Kidney (tissue), 14 donors: ENCODE results near the gene PNMA8C. TPM values are rescaled to one million over a fixed set of nuclear protein-coding genes. Genes with fewer than 3 reads are reported as not detected.

ENCODE experiments used
- DNase-seq, 5 donors: peaks; one replicate each; pipeline ENCODE4 v3.0.0-alpha.2; 2013 to 2020
- FAIRE-seq: peaks from 2 replicates; lab custom pipeline; 2012; peaks lifted over from hg19 to GRCh38; lab: Jason Lieb, UNC
- H3K27ac ChIP-seq, 2 donors: one replicate each; pipeline ENCODE4 v1.7.0; 2013; ENCODE audit warnings: low read depth in 2 of 2, low read length in 2 of 2, inconsistent platforms in 1 of 2
- H3K27me3 ChIP-seq: one replicate; pipeline ENCODE4 v1.7.1; 2013; ENCODE audit warnings: low read length, inconsistent platforms; ENCODE audit not compliant: control insufficient read depth, insufficient read depth
- H3K36me3 ChIP-seq, 3 donors: one replicate each; pipeline versions ENCODE4 v1.7.0 to v1.7.1; 2013; ENCODE audit warnings: low read length in 3 of 3, control low read depth in 1 of 3, inconsistent platforms in 1 of 3; ENCODE audit not compliant: insufficient read depth in 3 of 3, control insufficient read depth in 2 of 3
- H3K4me1 ChIP-seq, 3 donors: one replicate each; pipeline versions ENCODE4 v1.7.0 to v1.7.1; 2013; ENCODE audit warnings: low read length in 3 of 3, inconsistent platforms in 1 of 3, low read depth in 1 of 3; ENCODE audit not compliant: control insufficient read depth in 2 of 3, insufficient read depth in 2 of 3
- H3K4me3 ChIP-seq, 3 donors: one replicate each; pipeline versions ENCODE4 v1.7.0 to v1.8.1; 2013; ENCODE audit warnings: low read length in 3 of 3, control low read depth in 1 of 3, inconsistent platforms in 1 of 3
- H3K9ac ChIP-seq, 3 donors: one replicate each; pipeline versions ENCODE4 v1.7.0 to v1.7.1; 2013; ENCODE audit warnings: low read length in 3 of 3, control low read depth in 1 of 3, inconsistent platforms in 1 of 3
- H3K9me3 ChIP-seq, 3 donors: one replicate each; pipeline versions ENCODE4 v1.7.0 to v1.7.1; 2013; ENCODE audit warnings: low read length in 3 of 3, control low read depth in 1 of 3, inconsistent platforms in 1 of 3; ENCODE audit not compliant: control insufficient read depth in 2 of 3, insufficient read depth in 1 of 3
- CTCF ChIP-seq: IDR thresholded peaks from 3 replicates; pipeline ENCODE4 v1.5.1; 2012; ENCODE audit warnings: mild to moderate bottlenecking, moderate library complexity, borderline replicate concordance; ENCODE audit not compliant: insufficient read depth; ENCODE audit errors: extremely low read depth
- intact Hi-C: fragments of 100-400 bp; cut with DNase I; formaldehyde crosslinking; loops from one replicate; pipeline ENCODE4 v1.11.1; 2022
- polyA plus RNA-seq: library from polyadenylated mRNA; stranded (reverse); fragments of 350-450 nt; fragmentation: Illumina TruSeq; extraction: RNeasy Lipid Tissue Mini Kit (QIAGEN cat#74804); gene quantifications from one replicate; pipeline ENCODE4 v1.2.3, GENCODE V29; 2014; ENCODE audit warnings: low read depth, low replicate concordance; ENCODE audit not compliant: insufficient read depth
- total RNA-seq: library from RNA; stranded (reverse); fragmentation: NEBNext Ultra II Directional; extraction: Animal tissue kit (Norgen Biotek cat#: 25700); gene quantifications from one replicate; pipeline ENCODE4 v1.2.1, GENCODE V29; 2021
- donor health status: control.
- donor health status: control.
- donor health status: control.
- donor health status: control.
- donor health status: control.
- donor health status: DM: yes; HTN: yes; CAD: no.
- donor health status: Normal renal cell carcinoma (clear cell type).

PNMA8C gene
- total and polyA plus RNA-seq, 2 donors from 2014 or later: 0.09 TPM

GRCh38 chr19:46472592-46472991 is 43.9 kb upstream of the PNMA8C start:
- intact Hi-C loops: no loop called here
- Histone ChIP-seq H3K4me3 (no peak overlapping the region), H3K27ac (no peak overlapping the region), H3K9me3 (no peaks in the 10 kb centered on the region), H3K36me3 (no peaks in the 10 kb centered on the region), H3K4me1 (peaks cover 0 to 6% (median 5%) of the 10 kb centered on the region in 3 donors), H3K27me3 (no peaks in the 10 kb centered on the region), H3K9ac (no peak overlapping the region)
- TF ChIP-seq CTCF: no peak
- DNase-seq: no peak
- no peak for FAIRE-seq

- Histone ChIP-seq H3K4me1 (peaks cover 0 to 6% (median 5%) of the 10 kb centered on the region in 3 donors), H3K4me3 (peak overlapping the region; percentile 38 to 50 (median 44)), H3K9ac (peak overlapping the region in 1 of 3 donors; percentile 75), H3K36me3 (no peaks in the 10 kb centered on the region), H3K9me3 (no peaks in the 10 kb centered on the region), H3K27ac (peak overlapping the region in 1 of 2 donors; percentile 54), H3K27me3 (no peaks in the 10 kb centered on the region)
- no peak for FAIRE-seq
- intact Hi-C loops: no loop called here
- no peak for TF ChIP-seq CTCF
- DNase-seq: peak in 1 of 5 donors; percentile 43
These were observed 43.2 kb upstream of the PNMA8C start for GRCh38 chr19:46471811-46472543.

- Histone ChIP-seq H3K9ac (peak within 1 kb of the TSS in 2 of 3 donors; percentile 26 to 75), H3K4me1 (peaks cover 0 to 6% (median 5%) of the 10 kb centered on the region in 3 donors), H3K27me3 (no peaks in the 10 kb centered on the region), H3K36me3 (no peaks in the 10 kb centered on the region), H3K27ac (peak within 1 kb of the TSS in 1 of 2 donors; percentile 54), H3K9me3 (no peaks in the 10 kb centered on the region), H3K4me3 (peak within 1 kb of the TSS; percentile 38 to 55 (median 50))
- DNase-seq: peak; percentile 95 to 97 (median 97)
- no peak for FAIRE-seq
- intact Hi-C loops: no loop called here
- TF ChIP-seq CTCF: no peak
These were observed 42.5 kb upstream of the PNMA8C start, which contains the start of gene PNMA8A for GRCh38 chr19:46471116-46471733. TSS of gene PNMA8A (minus strand) at chr19:46471563. CDS start at chr19:46471035, 528 bp downstream.
